Measurements from ENCODE around the gene CTSH.

Gene CTSH

DNA sequence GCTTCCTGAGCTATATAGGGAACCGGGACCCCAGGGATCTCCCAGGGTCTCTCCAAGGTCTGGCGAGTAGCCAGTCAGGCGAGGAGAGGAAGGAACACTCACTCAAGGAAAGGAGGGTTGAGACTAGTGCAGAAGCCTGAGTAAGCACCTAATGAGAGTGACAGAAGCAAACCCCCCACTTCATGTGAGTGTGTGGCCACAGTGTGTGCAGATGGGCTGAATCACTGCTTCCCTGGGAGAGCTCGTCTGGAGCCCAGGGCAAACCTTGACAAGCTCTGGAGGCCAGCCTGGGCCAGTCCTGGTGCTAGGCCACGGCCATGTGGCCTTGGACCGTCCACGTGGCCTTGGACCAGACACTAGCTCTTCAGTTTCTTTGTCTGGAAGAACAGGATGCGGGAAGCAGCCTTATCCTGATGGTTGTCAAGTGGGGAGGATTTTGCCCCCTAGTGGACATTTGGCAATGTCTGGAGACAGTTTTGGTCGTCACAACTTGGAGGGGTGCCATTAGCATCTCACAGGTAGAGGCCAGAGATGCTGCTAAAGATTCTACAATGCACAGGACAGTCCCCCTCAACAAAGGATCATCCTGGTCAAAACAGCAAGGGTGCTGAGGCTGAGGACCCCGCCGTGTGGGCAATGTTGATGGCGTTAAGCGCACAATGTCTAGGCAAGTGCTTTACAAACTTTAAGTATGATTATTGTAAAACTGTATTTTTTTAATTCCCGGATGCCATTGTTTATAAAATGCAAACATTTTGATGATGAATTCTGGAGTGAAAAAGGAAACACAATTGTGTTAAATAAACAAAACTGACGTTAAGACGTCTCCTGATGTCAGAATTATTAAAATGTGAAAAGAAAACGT, 34.8 kb upstream of the CTSH start:
- Histone ChIP-seq H3K56ac (ENCODE audit: low read length) (peak overlapping the region; percentile 75), H3K4me2 (ENCODE audit: low read length) (no peak overlapping the region), H3K79me1 (ENCODE audit: low read length) (no peaks in the 10 kb centered on the region), H3K9ac (ENCODE audit: low read length) (peak overlapping the region; percentile 8), H3K4ac (ENCODE audit: low read depth, low read length) (peak overlapping the region; percentile 6), H2AK5ac (ENCODE audit: low read length) (no peak overlapping the region), H4K5ac (ENCODE audit: low read length) (no peak overlapping the region), H2BK15ac (replicated peaks; ENCODE audit: low read depth) (no peak overlapping the region), H3K36me3 (ENCODE audit: control insufficient read depth, insufficient read depth, low read length) (no peaks in the 10 kb centered on the region), H3K79me2 (ENCODE audit: control insufficient read depth, insufficient read depth, low read length) (no peaks in the 10 kb centered on the region), H2BK120ac (ENCODE audit: low read depth, low read length) (no peak overlapping the region), H3K4me3 (ENCODE audit: low read length) (no peak overlapping the region), H4K8ac (ENCODE audit: low read depth, low read length) (no peak overlapping the region), H3K4me1 (ENCODE audit: control insufficient read depth, low read depth, low read length) (no peaks in the 10 kb centered on the region), H2BK5ac (ENCODE audit: low read length) (peak overlapping the region; percentile 10), H3K18ac (ENCODE audit: low read length) (no peak overlapping the region), H3K23ac (ENCODE audit: low read length) (no peak overlapping the region), H3K27me3 (ENCODE audit: insufficient read depth, low read length, poor library complexity) (no peaks in the 10 kb centered on the region), H3K27ac (ENCODE audit: low read depth, low read length) (no peak overlapping the region)
- DNase-seq, result peak; percentile 96
- no CpG with 5 or more reads among the region's 17 CpGs for WGBS (ENCODE audit: extremely low coverage, insufficient coverage, low lambda C conversion rate)

DNA sequence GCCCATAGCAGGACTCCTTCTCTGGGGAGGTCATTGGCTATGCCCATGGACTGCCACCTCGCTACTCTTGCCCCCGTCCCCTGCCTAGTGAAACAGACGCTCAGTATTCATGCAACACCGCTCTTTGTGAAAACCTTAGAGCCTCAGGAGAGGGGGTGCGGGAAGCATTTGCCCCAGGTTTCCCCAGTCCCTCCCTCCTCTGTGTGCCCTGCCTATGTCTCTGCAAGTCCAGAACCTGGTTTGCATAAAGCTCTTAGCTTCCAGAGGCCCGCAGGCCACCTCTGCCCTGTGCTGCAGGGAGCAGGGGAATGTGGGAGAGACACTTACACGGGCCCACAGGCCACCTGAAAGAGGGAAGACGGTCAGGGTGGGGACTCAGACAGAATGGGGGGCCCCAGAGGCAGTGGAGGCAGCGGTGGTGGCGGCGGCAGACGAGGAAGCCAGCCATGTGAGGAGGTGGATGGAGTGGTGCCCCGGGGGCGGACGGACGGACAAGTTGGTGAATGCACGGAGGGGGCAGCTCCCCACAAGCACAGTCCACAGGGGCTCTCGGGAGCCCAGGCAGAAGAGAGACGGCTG, 33.8 kb upstream of the CTSH start:
- Histone ChIP-seq H2BK15ac (replicated peaks; ENCODE audit: low read depth) (no peak overlapping the region), H3K4me3 (ENCODE audit: low read length) (no peak overlapping the region), H2BK5ac (ENCODE audit: low read length) (no peak overlapping the region)

DNA sequence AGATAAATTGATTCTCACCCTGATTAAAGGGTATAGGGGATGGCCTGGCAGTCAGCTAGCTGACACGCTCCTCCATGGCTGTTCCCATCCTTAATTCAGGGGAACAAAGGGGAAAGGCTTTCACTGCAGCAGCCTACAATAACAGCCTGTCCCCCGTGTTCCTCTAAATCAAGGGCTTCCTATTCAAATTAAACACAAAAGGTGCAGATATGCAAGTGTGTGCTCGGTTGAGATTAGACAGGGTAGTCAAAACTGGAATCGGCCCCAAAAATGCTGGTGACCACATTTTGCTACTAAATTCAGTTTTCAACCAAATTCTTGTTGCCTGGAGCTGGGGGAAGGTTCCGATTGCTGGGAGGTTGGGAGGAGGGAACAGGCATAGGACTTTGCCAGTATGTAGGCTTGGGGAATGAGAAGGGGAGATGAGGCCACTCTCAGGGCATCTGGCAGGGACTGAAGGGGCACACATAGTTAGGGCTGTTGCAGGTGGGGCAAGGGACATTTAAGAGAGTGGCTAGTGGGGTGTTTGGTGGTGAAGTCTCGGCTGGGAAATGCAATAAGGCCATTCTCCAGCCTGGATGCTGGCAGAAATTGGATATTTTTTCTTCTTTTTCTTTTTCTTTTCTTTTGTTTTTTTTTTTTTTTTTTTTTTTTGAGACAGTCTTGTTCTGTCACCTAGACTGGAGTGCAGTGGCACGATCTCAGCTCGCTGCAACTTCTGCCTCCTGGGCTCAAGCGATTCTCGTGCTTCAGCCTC, 32.9 kb upstream of the CTSH start:
- no peaks in the 10 kb centered on the region for H3K79me1 ChIP-seq (ENCODE audit: low read length)
- H3K9ac ChIP-seq (ENCODE audit: low read length), result no peak overlapping the region
- no peak overlapping the region for H3K18ac ChIP-seq (ENCODE audit: low read length)
- H3K4me3 ChIP-seq (ENCODE audit: low read length), result no peak overlapping the region
- H3K4ac ChIP-seq (ENCODE audit: low read depth, low read length), result no peak overlapping the region
- no peak overlapping the region for H4K5ac ChIP-seq (ENCODE audit: low read length)
- peak overlapping the region; percentile 60 for H2AK5ac ChIP-seq (ENCODE audit: low read length)
- H3K27ac ChIP-seq (ENCODE audit: low read depth, low read length), result no peak overlapping the region
- H2BK120ac ChIP-seq (ENCODE audit: low read depth, low read length), result no peak overlapping the region
- WGBS (ENCODE audit: extremely low coverage, insufficient coverage, low lambda C conversion rate), result no CpG with 5 or more reads among the region's 10 CpGs
- DNase-seq, result no peak
- H3K56ac ChIP-seq (ENCODE audit: low read length), result no peak overlapping the region
- no peak overlapping the region for H2BK5ac ChIP-seq (ENCODE audit: low read length)
- no peak overlapping the region for H2BK15ac ChIP-seq (replicated peaks; ENCODE audit: low read depth)
- H4K8ac ChIP-seq (ENCODE audit: low read depth, low read length), result no peak overlapping the region
- H3K27me3 ChIP-seq (ENCODE audit: insufficient read depth, low read length, poor library complexity), result no peaks in the 10 kb centered on the region
- H3K36me3 ChIP-seq (ENCODE audit: control insufficient read depth, insufficient read depth, low read length), result no peaks in the 10 kb centered on the region
- no peaks in the 10 kb centered on the region for H3K4me1 ChIP-seq (ENCODE audit: control insufficient read depth, low read depth, low read length)
- H3K23ac ChIP-seq (ENCODE audit: low read length), result peak overlapping the region; percentile 51
- no peak overlapping the region for H3K4me2 ChIP-seq (ENCODE audit: low read length)
- no peaks in the 10 kb centered on the region for H3K79me2 ChIP-seq (ENCODE audit: control insufficient read depth, insufficient read depth, low read length)

More for the DNA sequence above, 33.8 kb upstream of the CTSH start:
- no peak overlapping the region for H3K18ac ChIP-seq (ENCODE audit: low read length)
- no peak overlapping the region for H3K4ac ChIP-seq (ENCODE audit: low read depth, low read length)
- no peak overlapping the region for H3K9ac ChIP-seq (ENCODE audit: low read length)
- H4K8ac ChIP-seq (ENCODE audit: low read depth, low read length), result no peak overlapping the region
- H3K79me2 ChIP-seq (ENCODE audit: control insufficient read depth, insufficient read depth, low read length), result no peaks in the 10 kb centered on the region
- H3K56ac ChIP-seq (ENCODE audit: low read length), result peak overlapping the region; percentile 75
- no peak overlapping the region for H2BK120ac ChIP-seq (ENCODE audit: low read depth, low read length)
- no peaks in the 10 kb centered on the region for H3K4me1 ChIP-seq (ENCODE audit: control insufficient read depth, low read depth, low read length)
- H4K5ac ChIP-seq (ENCODE audit: low read length), result no peak overlapping the region
- H3K4me2 ChIP-seq (ENCODE audit: low read length), result no peak overlapping the region
- H3K27me3 ChIP-seq (ENCODE audit: insufficient read depth, low read length, poor library complexity), result no peaks in the 10 kb centered on the region
- no CpG with 5 or more reads among the region's 19 CpGs for WGBS (ENCODE audit: extremely low coverage, insufficient coverage, low lambda C conversion rate)
- no peaks in the 10 kb centered on the region for H3K36me3 ChIP-seq (ENCODE audit: control insufficient read depth, insufficient read depth, low read length)
- no peak overlapping the region for H3K27ac ChIP-seq (ENCODE audit: low read depth, low read length)
- no peak for DNase-seq
- peak overlapping the region; percentile 72 for H2AK5ac ChIP-seq (ENCODE audit: low read length)
- no peaks in the 10 kb centered on the region for H3K79me1 ChIP-seq (ENCODE audit: low read length)
- H3K23ac ChIP-seq (ENCODE audit: low read length), result no peak overlapping the region

DNA sequence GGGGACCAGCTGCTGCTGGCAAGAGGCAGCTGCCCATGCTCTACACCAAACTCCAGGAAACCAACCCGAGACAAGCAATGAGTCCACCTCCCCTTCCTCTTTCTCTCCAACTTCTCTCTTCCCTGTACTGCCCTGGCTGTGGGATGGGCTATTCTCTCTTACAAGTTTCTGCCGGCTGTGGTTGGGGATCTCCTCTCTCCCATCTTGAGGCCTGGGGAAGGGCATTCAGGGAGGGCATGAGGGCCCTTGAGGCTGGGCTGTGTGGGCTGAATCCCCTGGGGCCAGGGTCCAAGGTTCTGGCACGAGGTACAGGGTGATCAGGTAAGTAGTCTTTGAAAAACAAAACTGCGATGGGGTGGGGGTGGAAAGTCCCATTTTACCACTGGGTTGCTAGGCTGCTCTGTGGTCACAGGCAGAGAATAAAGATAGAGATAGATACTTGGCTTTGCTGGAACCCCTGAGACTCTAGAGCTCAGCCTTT, 32.3 kb upstream of the CTSH start:
- Histone ChIP-seq H3K79me1 (ENCODE audit: low read length) (no peaks in the 10 kb centered on the region), H3K9ac (ENCODE audit: low read length) (no peak overlapping the region), H4K5ac (ENCODE audit: low read length) (no peak overlapping the region), H3K36me3 (ENCODE audit: control insufficient read depth, insufficient read depth, low read length) (no peaks in the 10 kb centered on the region), H3K27ac (ENCODE audit: low read depth, low read length) (no peak overlapping the region), H3K4me2 (ENCODE audit: low read length) (no peak overlapping the region), H3K56ac (ENCODE audit: low read length) (no peak overlapping the region), H3K18ac (ENCODE audit: low read length) (no peak overlapping the region), H4K8ac (ENCODE audit: low read depth, low read length) (no peak overlapping the region), H3K27me3 (ENCODE audit: insufficient read depth, low read length, poor library complexity) (no peaks in the 10 kb centered on the region), H3K4me3 (ENCODE audit: low read length) (no peak overlapping the region), H2BK120ac (ENCODE audit: low read depth, low read length) (no peak overlapping the region), H3K4ac (ENCODE audit: low read depth, low read length) (no peak overlapping the region), H3K23ac (ENCODE audit: low read length) (no peak overlapping the region), H3K79me2 (ENCODE audit: control insufficient read depth, insufficient read depth, low read length) (no peaks in the 10 kb centered on the region), H2AK5ac (ENCODE audit: low read length) (no peak overlapping the region), H3K4me1 (ENCODE audit: control insufficient read depth, low read depth, low read length) (no peaks in the 10 kb centered on the region), H2BK5ac (ENCODE audit: low read length) (no peak overlapping the region), H2BK15ac (replicated peaks; ENCODE audit: low read depth) (no peak overlapping the region)
- no peak for DNase-seq
- no CpG with 5 or more reads among the region's 4 CpGs for WGBS (ENCODE audit: extremely low coverage, insufficient coverage, low lambda C conversion rate)

DNA sequence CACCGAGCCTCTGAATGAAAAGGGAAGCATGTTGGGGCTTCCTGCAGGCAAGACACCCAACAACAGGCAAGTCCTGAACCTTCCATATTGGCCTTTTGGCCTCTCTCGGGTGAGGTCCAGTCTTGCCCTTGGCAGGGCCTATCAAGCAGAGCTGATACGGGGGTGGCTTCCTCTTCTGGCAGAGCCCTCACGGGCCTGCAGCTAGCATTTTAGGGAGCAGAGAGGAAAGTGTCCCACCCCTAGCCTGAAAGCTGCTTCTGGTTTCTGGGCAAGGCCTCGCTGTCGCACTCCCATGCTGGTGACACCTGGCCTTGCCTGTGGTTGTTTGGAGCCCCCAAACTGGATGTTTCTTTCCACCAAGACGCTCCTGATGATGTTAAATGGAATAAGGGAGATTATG, 31.8 kb upstream of the CTSH start:
- Histone ChIP-seq H3K4me3 (ENCODE audit: low read length) (no peak overlapping the region), H3K4me1 (ENCODE audit: control insufficient read depth, low read depth, low read length) (no peaks in the 10 kb centered on the region), H3K4ac (ENCODE audit: low read depth, low read length) (no peak overlapping the region), H3K56ac (ENCODE audit: low read length) (no peak overlapping the region), H2BK120ac (ENCODE audit: low read depth, low read length) (no peak overlapping the region), H4K5ac (ENCODE audit: low read length) (no peak overlapping the region), H2BK15ac (replicated peaks; ENCODE audit: low read depth) (no peak overlapping the region), H3K23ac (ENCODE audit: low read length) (no peak overlapping the region), H3K27me3 (ENCODE audit: insufficient read depth, low read length, poor library complexity) (no peaks in the 10 kb centered on the region), H3K18ac (ENCODE audit: low read length) (no peak overlapping the region), H3K9ac (ENCODE audit: low read length) (no peak overlapping the region), H3K79me2 (ENCODE audit: control insufficient read depth, insufficient read depth, low read length) (no peaks in the 10 kb centered on the region), H2BK5ac (ENCODE audit: low read length) (no peak overlapping the region), H3K27ac (ENCODE audit: low read depth, low read length) (no peak overlapping the region), H2AK5ac (ENCODE audit: low read length) (no peak overlapping the region), H4K8ac (ENCODE audit: low read depth, low read length) (no peak overlapping the region), H3K79me1 (ENCODE audit: low read length) (no peaks in the 10 kb centered on the region), H3K36me3 (ENCODE audit: control insufficient read depth, insufficient read depth, low read length) (no peaks in the 10 kb centered on the region), H3K4me2 (ENCODE audit: low read length) (no peak overlapping the region)
- WGBS (ENCODE audit: extremely low coverage, insufficient coverage, low lambda C conversion rate), result no CpG with 5 or more reads among the region's 7 CpGs
- no peak for DNase-seq
